ENCODE data around the gene GDNF.
"Not testable (repeated sequence)": the region's sequence is repeated elsewhere in the genome, so short reads cannot be mapped to it uniquely, and the experiment has no call there.

GDNF gene

GRCh38 chr5:37807621-37808301 is 32.1 kb downstream of the GDNF start:
- H3K4me1 ChIP-seq (ENCODE audit: control insufficient read depth, insufficient read depth, low read length) = peaks cover 3% of the 10 kb centered on the region
- no peaks in the 10 kb centered on the region for H3K36me3 ChIP-seq (ENCODE audit: control insufficient read depth, insufficient read depth, low read length)
- H3K27me3 ChIP-seq (ENCODE audit: control insufficient read depth, insufficient read depth, low read length) = no peaks in the 10 kb centered on the region
- no peak overlapping the region for H3K27ac ChIP-seq (ENCODE audit: low read depth, low read length)
- H3K4me3 ChIP-seq (ENCODE audit: low read length) = no peak overlapping the region
- no peak overlapping the region for H3K9ac ChIP-seq (ENCODE audit: low read length)

- H3K36me3 ChIP-seq (ENCODE audit: control insufficient read depth, insufficient read depth, low read length) = no peaks in the 10 kb centered on the region
- H3K27me3 ChIP-seq (ENCODE audit: control insufficient read depth, insufficient read depth, low read length) = no peaks in the 10 kb centered on the region
- H3K4me1 ChIP-seq (ENCODE audit: control insufficient read depth, insufficient read depth, low read length) = peaks cover 3% of the 10 kb centered on the region
- no peak overlapping the region for H3K9ac ChIP-seq (ENCODE audit: low read length)
- H3K4me3 ChIP-seq (ENCODE audit: low read length) = no peak overlapping the region
- H3K27ac ChIP-seq (ENCODE audit: low read depth, low read length) = no peak overlapping the region
Observed at GRCh38 chr5:37807015-37807414, 32.8 kb downstream of the GDNF start.

- no peak overlapping the region for H3K9ac ChIP-seq (ENCODE audit: low read length)
- H3K4me1 ChIP-seq (ENCODE audit: control insufficient read depth, insufficient read depth, low read length) = no peaks in the 10 kb centered on the region
- no peak overlapping the region for H3K27ac ChIP-seq (ENCODE audit: low read depth, low read length)
- no peaks in the 10 kb centered on the region for H3K36me3 ChIP-seq (ENCODE audit: control insufficient read depth, insufficient read depth, low read length)
- no peak overlapping the region for H3K4me3 ChIP-seq (ENCODE audit: low read length)
- H3K27me3 ChIP-seq (ENCODE audit: control insufficient read depth, insufficient read depth, low read length) = no peaks in the 10 kb centered on the region
Observed at GRCh38 chr5:37806476-37806875, 33.4 kb downstream of the GDNF start.

DNA sequence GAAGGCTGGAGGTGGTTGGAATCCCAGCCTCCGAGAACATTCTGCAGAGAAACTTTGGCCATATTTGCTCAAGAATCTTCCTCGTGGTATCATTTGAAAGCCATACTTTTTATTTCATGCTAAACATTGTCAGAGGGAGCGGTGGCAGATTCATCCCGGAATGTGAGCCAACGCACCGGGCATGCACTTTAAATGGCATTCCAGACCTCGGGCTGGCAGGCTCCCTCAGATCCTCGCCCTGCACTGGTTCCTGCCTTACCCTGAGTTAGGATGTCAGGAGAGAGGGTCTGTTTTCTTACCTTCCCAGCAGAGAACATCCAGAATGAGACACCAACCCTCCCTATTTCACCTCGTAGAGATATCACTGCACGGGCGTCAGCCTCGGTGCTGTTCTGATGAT is 33.8 kb downstream of the GDNF start:
- H3K27ac ChIP-seq (ENCODE audit: low read depth, low read length) = no peak overlapping the region
- H3K4me3 ChIP-seq (ENCODE audit: low read length) = no peak overlapping the region
- H3K9ac ChIP-seq (ENCODE audit: low read length) = no peak overlapping the region
- no peaks in the 10 kb centered on the region for H3K27me3 ChIP-seq (ENCODE audit: control insufficient read depth, insufficient read depth, low read length)
- no peaks in the 10 kb centered on the region for H3K36me3 ChIP-seq (ENCODE audit: control insufficient read depth, insufficient read depth, low read length)
- H3K4me1 ChIP-seq (ENCODE audit: control insufficient read depth, insufficient read depth, low read length) = no peaks in the 10 kb centered on the region

DNA sequence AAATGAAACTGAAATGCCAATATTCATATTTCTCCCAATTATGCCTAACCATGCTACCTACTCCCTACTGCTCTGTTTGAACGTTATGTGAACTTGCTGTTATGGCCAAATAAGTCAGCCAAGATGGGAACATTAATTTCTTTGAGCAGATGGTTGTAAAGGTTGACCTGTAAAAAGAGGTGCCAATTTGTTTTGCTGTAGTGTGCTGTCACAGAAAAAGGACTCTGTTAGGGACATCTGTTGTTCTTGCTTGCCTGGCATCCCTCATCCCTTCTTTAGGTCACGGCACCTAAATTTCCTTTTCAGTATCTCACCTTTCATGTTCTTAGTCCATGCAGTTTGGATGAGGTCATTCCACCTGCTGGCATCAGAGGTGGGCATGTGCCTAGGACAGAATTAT is 35.4 kb downstream of the GDNF start:
- Histone ChIP-seq H3K9ac (ENCODE audit: low read length) (no peak overlapping the region), H3K36me3 (ENCODE audit: control insufficient read depth, insufficient read depth, low read length) (no peaks in the 10 kb centered on the region), H3K4me3 (ENCODE audit: low read length) (no peak overlapping the region), H3K27me3 (ENCODE audit: control insufficient read depth, insufficient read depth, low read length) (no peaks in the 10 kb centered on the region), H3K27ac (ENCODE audit: low read depth, low read length) (no peak overlapping the region), H3K4me1 (ENCODE audit: control insufficient read depth, insufficient read depth, low read length) (no peaks in the 10 kb centered on the region)

DNA sequence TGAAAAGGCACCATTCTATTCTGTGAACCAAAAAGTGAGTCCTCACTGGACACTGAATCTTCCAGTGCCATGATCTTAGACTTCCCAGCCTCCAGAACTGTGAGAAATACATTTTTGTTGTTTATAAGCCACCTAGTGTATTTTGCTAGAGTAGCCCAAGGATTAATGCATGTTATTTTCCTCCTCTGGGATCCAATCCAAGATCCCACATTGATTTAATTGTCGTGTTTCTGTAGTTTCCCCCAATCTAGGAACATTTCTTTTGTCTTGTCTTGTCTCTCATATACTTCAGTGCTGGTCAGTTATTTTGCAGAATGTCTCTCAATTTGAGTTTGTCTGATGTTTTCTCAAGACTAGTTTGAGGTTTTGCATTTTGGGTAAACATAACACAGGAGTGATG is 36.4 kb downstream of the GDNF start:
- no peaks in the 10 kb centered on the region for H3K27me3 ChIP-seq (ENCODE audit: control insufficient read depth, insufficient read depth, low read length)
- no peaks in the 10 kb centered on the region for H3K36me3 ChIP-seq (ENCODE audit: control insufficient read depth, insufficient read depth, low read length)
- no peaks in the 10 kb centered on the region for H3K4me1 ChIP-seq (ENCODE audit: control insufficient read depth, insufficient read depth, low read length)
- no peak overlapping the region for H3K9ac ChIP-seq (ENCODE audit: low read length)
- H3K27ac ChIP-seq (ENCODE audit: low read depth, low read length) = no peak overlapping the region
- no peak overlapping the region for H3K4me3 ChIP-seq (ENCODE audit: low read length)

DNA sequence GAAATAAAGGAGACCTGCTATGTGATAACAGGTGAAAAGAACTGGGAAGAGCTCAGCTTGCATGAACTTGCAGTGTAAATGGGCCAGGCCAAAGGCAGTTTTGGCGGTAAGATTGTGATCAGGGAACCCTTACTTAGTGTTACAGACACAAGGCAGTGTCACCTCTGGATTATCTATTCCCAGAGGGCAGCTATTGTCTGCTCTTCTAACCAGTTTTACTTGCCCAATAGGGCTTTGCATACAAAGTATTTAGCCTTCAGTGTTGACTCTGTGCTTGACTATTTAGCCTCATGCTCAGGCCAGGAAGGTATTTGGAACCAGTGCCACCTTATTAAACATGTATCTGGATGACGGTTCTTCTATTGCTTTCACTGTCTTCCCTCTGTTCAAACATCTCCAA is 38.3 kb downstream of the GDNF start:
- Histone ChIP-seq H3K36me3 (ENCODE audit: control insufficient read depth, insufficient read depth, low read length) (no peaks in the 10 kb centered on the region), H3K9ac (ENCODE audit: low read length) (no peak overlapping the region), H3K4me3 (ENCODE audit: low read length) (no peak overlapping the region), H3K27ac (ENCODE audit: low read depth, low read length) (no peak overlapping the region), H3K27me3 (ENCODE audit: control insufficient read depth, insufficient read depth, low read length) (no peaks in the 10 kb centered on the region), H3K4me1 (ENCODE audit: control insufficient read depth, insufficient read depth, low read length) (no peaks in the 10 kb centered on the region)

DNA sequence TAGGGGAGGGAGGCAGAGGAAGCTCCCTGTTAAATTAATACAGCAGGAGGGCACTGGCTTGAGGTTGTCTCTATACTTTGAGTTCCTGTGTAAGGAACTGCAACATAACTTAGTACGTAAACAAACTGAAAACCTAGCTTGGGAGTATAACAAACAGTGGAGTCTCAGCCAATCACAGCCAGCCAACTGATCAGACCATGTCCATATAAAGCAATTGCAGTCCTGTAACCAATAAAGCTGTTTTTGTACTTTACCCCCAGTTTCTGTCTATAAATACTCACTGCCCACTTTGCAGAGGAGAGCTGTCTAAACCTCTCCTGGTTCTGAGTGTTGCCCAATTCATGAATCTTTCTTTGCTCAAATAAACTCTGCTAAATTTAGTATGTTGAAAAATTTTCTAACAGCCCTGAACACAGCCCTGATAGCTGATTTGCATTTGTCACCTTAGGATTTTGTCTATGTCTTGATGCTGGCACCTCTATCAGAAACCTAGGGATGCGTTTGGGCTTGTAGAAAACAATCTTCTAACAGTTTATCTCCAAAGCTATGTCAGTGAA is 39.9 kb downstream of the GDNF start:
- H3K9ac ChIP-seq (ENCODE audit: low read length) = no peak overlapping the region
- H3K36me3 ChIP-seq (ENCODE audit: control insufficient read depth, insufficient read depth, low read length) = no peaks in the 10 kb centered on the region
- H3K27me3 ChIP-seq (ENCODE audit: control insufficient read depth, insufficient read depth, low read length) = no peaks in the 10 kb centered on the region
- no peak overlapping the region for H3K27ac ChIP-seq (ENCODE audit: low read depth, low read length)
- no peak overlapping the region for H3K4me3 ChIP-seq (ENCODE audit: low read length)
- no peaks in the 10 kb centered on the region for H3K4me1 ChIP-seq (ENCODE audit: control insufficient read depth, insufficient read depth, low read length)

DNA sequence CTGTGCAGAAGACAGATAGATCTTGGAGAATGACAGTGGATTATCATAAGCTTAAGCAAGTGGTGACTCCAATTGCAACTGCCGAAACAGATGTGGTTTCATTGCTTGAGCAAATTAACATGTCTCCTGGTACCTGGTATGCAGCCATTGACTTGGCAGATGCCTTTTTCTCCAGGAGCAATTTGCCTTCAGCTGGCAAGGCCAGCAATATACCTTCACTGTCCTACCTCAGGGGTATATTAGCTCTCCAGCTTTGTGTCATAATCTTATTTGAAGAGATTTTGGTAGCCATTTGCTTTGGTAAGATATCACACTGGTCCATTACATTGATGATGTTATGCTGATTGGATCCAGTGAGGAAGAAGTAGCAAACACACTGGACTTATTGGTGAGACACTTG is 43.4 kb downstream of the GDNF start:
- not testable (repeated sequence) for H3K9ac ChIP-seq (ENCODE audit: low read length); H3K27ac ChIP-seq (ENCODE audit: low read depth, low read length); H3K27me3 ChIP-seq (ENCODE audit: control insufficient read depth, insufficient read depth, low read length); H3K4me1 ChIP-seq (ENCODE audit: control insufficient read depth, insufficient read depth, low read length); H3K4me3 ChIP-seq (ENCODE audit: low read length); H3K36me3 ChIP-seq (ENCODE audit: control insufficient read depth, insufficient read depth, low read length)

DNA sequence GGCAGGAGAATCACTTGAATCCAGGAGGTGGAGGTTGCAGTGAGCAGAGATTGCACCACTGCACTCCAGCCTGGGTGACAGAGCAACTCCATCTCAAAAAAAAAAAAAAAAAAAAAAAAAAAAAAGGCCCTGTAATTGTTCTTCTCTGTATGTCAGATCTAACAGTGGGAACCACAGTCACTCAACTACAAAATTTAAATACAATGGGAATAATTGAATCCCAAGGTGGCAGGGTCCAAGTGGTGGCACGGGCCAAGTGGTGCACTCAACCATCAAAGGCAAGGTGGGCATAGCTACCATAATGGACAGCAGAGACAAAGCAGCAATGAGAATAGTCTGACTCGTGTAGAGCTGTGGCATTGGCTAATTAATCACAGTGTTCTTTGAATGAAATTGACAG is 44.5 kb downstream of the GDNF start:
- not testable (repeated sequence) for H3K4me3 ChIP-seq (ENCODE audit: low read length); H3K9ac ChIP-seq (ENCODE audit: low read length); H3K36me3 ChIP-seq (ENCODE audit: control insufficient read depth, insufficient read depth, low read length); H3K4me1 ChIP-seq (ENCODE audit: control insufficient read depth, insufficient read depth, low read length); H3K27me3 ChIP-seq (ENCODE audit: control insufficient read depth, insufficient read depth, low read length); H3K27ac ChIP-seq (ENCODE audit: low read depth, low read length)

GRCh38 chr5:37792975-37793631 is 46.7 kb downstream of the GDNF start:
- Histone ChIP-seq H3K9ac (ENCODE audit: low read length) (no peak overlapping the region), H3K4me3 (ENCODE audit: low read length) (no peak overlapping the region), H3K36me3 (ENCODE audit: control insufficient read depth, insufficient read depth, low read length) (no peaks in the 10 kb centered on the region), H3K27ac (ENCODE audit: low read depth, low read length) (no peak overlapping the region), H3K27me3 (ENCODE audit: control insufficient read depth, insufficient read depth, low read length) (no peaks in the 10 kb centered on the region), H3K4me1 (ENCODE audit: control insufficient read depth, insufficient read depth, low read length) (no peaks in the 10 kb centered on the region)

DNA sequence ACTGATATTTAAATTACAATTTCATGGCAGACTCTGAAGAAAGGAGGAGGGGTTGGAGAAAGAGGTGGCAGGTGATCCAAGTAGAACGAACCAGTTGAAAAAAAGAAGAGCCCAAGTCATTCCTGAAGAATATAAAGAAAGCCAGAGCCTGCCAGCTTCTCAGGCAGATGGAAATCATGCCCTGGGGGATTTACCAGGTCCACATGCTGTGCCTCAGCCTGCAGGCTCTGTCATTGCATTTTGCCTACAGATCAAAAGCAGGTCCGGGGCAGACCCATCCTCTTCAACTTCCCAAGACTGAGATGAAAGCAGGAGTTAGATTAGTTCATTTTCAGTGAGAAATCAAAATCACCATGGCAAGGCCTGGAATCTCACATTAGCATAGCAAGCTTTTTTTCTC is 48.5 kb downstream of the GDNF start:
- H3K4me1 ChIP-seq (ENCODE audit: control insufficient read depth, insufficient read depth, low read length) = no peaks in the 10 kb centered on the region
- H3K36me3 ChIP-seq (ENCODE audit: control insufficient read depth, insufficient read depth, low read length) = no peaks in the 10 kb centered on the region
- no peak overlapping the region for H3K4me3 ChIP-seq (ENCODE audit: low read length)
- H3K27me3 ChIP-seq (ENCODE audit: control insufficient read depth, insufficient read depth, low read length) = no peaks in the 10 kb centered on the region
- no peak overlapping the region for H3K27ac ChIP-seq (ENCODE audit: low read depth, low read length)
- H3K9ac ChIP-seq (ENCODE audit: low read length) = no peak overlapping the region

- no peaks in the 10 kb centered on the region for H3K27me3 ChIP-seq (ENCODE audit: control insufficient read depth, insufficient read depth, low read length)
- no peaks in the 10 kb centered on the region for H3K4me1 ChIP-seq (ENCODE audit: control insufficient read depth, insufficient read depth, low read length)
Observed at GRCh38 chr5:37789991-37790390, 49.9 kb downstream of the GDNF start.

More at GRCh38 chr5:37789991-37790390, 49.9 kb downstream of the GDNF start:
- no peaks in the 10 kb centered on the region for H3K36me3 ChIP-seq (ENCODE audit: control insufficient read depth, insufficient read depth, low read length)
- H3K9ac ChIP-seq (ENCODE audit: low read length) = no peak overlapping the region
- H3K4me3 ChIP-seq (ENCODE audit: low read length) = no peak overlapping the region
- no peak overlapping the region for H3K27ac ChIP-seq (ENCODE audit: low read depth, low read length)

Data from rectal smooth muscle tissue (tissue), 1 donor.